Endothelial cell of umbilical vein (primary cell): ENCODE results near the gene NOX1. TPM values are rescaled to one million over a fixed set of nuclear protein-coding genes. Genes with fewer than 3 reads are reported as not detected.
A peak's percentile ranks its signal among the peaks of the same experiment; 100 is the strongest.

Experiments used
- BruUV-seq: library from RNA; stranded (reverse); fragments of 400-500 nt; replicated peaks from 2 replicates; lab custom pipeline; 2021; lab: Mats Ljungman, UMichigan
- CTCF ChIA-PET: fragments of 300-600, 350-600 bp; sonication (Branson Sonifier 250); formaldehyde crosslinking; loops from one replicate; lab custom pipeline; 2021; ENCODE audit warnings: antibody characterized with exemption, inconsistent platforms; lab: Charles Lee
- POLR2A ChIA-PET: fragments of 300-600, 350-600 bp; sonication (Branson Sonifier 250); formaldehyde crosslinking; loops from one replicate; lab custom pipeline; 2021; ENCODE audit warnings: antibody characterized with exemption, inconsistent platforms; lab: Charles Lee
- DNase-seq: peaks from one replicate; pipeline ENCODE4 v3.0.0-alpha.2; 2011; ENCODE audit warnings: low read depth, low spot score
- FAIRE-seq: peaks from 2 replicates; lab custom pipeline; 2011; peaks lifted over from hg19 to GRCh38; lab: Jason Lieb, UNC
- H2AFZ ChIP-seq: 2 replicates; pipeline ENCODE4 v1.6.0; 2012; ENCODE audit warnings: low read depth, low read length, control low read depth, inconsistent platforms
- H3K27ac ChIP-seq: 2 replicates; pipeline ENCODE4 v1.5.1; 2011; ENCODE audit warnings: low read depth, mild to moderate bottlenecking, control low read depth, low read length, moderate library complexity; ENCODE audit not compliant: insufficient read depth
- H3K27me3 ChIP-seq, 2 experiments: 2 replicates each; pipeline versions ENCODE4 v1.6.0 to v1.6.1; 2011; ENCODE audit warnings: low read length in 2 of 2, mixed read lengths in 1 of 2; ENCODE audit not compliant: control insufficient read depth in 2 of 2, insufficient read depth in 2 of 2
- H3K36me3 ChIP-seq, 2 experiments: 2 replicates in 1 of 2; 3 replicates in 1 of 2; pipeline ENCODE4 v1.5.1; 2011; ENCODE audit warnings: low read length in 2 of 2, mild to moderate bottlenecking in 1 of 2, moderate library complexity in 1 of 2; ENCODE audit not compliant: control insufficient read depth in 2 of 2, insufficient read depth in 2 of 2; ENCODE audit errors: extremely low read depth in 1 of 2
- H3K4me1 ChIP-seq: 3 replicates; pipeline ENCODE4 v1.5.1; 2011; ENCODE audit warnings: mild to moderate bottlenecking, low read length; ENCODE audit not compliant: control insufficient read depth, insufficient read depth; ENCODE audit errors: extremely low read depth
- H3K4me2 ChIP-seq: 2 replicates; pipeline ENCODE4 v1.6.1; 2011; ENCODE audit warnings: low read length, control low read depth, mixed read lengths; ENCODE audit not compliant: insufficient read depth
- H3K4me3 ChIP-seq, 3 experiments: fragments of 200-600 bp in 1 of 3; sonication (generic), shearing (Covaris generic) in 1 of 3; replicated peaks in 1 of 3; 2 replicates each; pipeline ENCODE4 v1.5.1; 2011 to 2016; ENCODE audit warnings: control low read depth in 3 of 3, low read length in 3 of 3, mild to moderate bottlenecking in 2 of 3, inconsistent platforms in 1 of 3, low read depth in 1 of 3, moderate library complexity in 1 of 3; ENCODE audit not compliant: insufficient read depth in 1 of 3
- H3K79me2 ChIP-seq: 2 replicates; pipeline ENCODE4 v1.6.0; 2012; ENCODE audit warnings: low read length, inconsistent platforms; ENCODE audit not compliant: control insufficient read depth, insufficient read depth
- H3K9ac ChIP-seq: replicated peaks from 2 replicates; pipeline ENCODE3; 2011; ENCODE audit warnings: low read length, control low read depth; ENCODE audit not compliant: insufficient read depth; ENCODE audit errors: extremely low read depth
- H3K9me1 ChIP-seq: replicated peaks from 3 replicates; pipeline ENCODE4 v1.6.0; 2011; ENCODE audit warnings: mild to moderate bottlenecking, low read length; ENCODE audit not compliant: control insufficient read depth, insufficient read depth; ENCODE audit errors: extremely low read depth
- H3K9me3 ChIP-seq: replicated peaks from 2 replicates; pipeline ENCODE4 v1.5.1; 2012; ENCODE audit warnings: low read length, inconsistent platforms; ENCODE audit not compliant: control insufficient read depth, insufficient read depth
- H4K20me1 ChIP-seq: replicated peaks from 2 replicates; pipeline ENCODE3; 2011; ENCODE audit warnings: mild to moderate bottlenecking, low read length; ENCODE audit not compliant: control insufficient read depth, insufficient read depth; ENCODE audit errors: extremely low read depth
- FOS ChIP-seq: IDR thresholded peaks from 2 replicates; pipeline ENCODE4 v1.6.1; 2011; ENCODE audit warnings: mild to moderate bottlenecking, low read length, moderate library complexity, borderline replicate concordance; ENCODE audit not compliant: insufficient read depth
- GATA2 ChIP-seq: IDR thresholded peaks from 2 replicates; pipeline ENCODE4 v1.7.0; 2011; ENCODE audit warnings: low read depth, mild to moderate bottlenecking, moderate library complexity, mixed read lengths, low read length; ENCODE audit not compliant: insufficient read length, insufficient read depth
- JUN ChIP-seq: IDR thresholded peaks from 2 replicates; pipeline ENCODE4 v1.6.1; 2011; ENCODE audit warnings: borderline replicate concordance, low read depth; ENCODE audit not compliant: insufficient read length, insufficient read depth
- MYC ChIP-seq: IDR thresholded peaks from one replicate; pipeline ENCODE4 v1.6.1; 2011; ENCODE audit warnings: mild to moderate bottlenecking, low read depth, low read length
- POLR2A ChIP-seq: IDR thresholded peaks from 2 replicates; pipeline ENCODE4 v1.6.1; 2012; ENCODE audit warnings: low read depth, mild to moderate bottlenecking, control low read depth, low read length
- POLR2AphosphoS5 ChIP-seq: IDR thresholded peaks from 2 replicates; pipeline ENCODE4 v1.6.1; 2012; ENCODE audit warnings: low read depth, mild to moderate bottlenecking, control low read depth, low read length, moderate library complexity; ENCODE audit not compliant: insufficient read depth
- dilution Hi-C: fragments of 300-500 bp; cut with MboI; formaldehyde crosslinking; loops from one replicate; pipeline ENCODE4 v1.15.0; 2019; ENCODE audit warnings: low sequenced_read_pairs; ENCODE audit not compliant: extremely low pct_ligation_motif_present
- intact Hi-C: fragments of 100-400 bp; cut with micrococcal nuclease; formaldehyde crosslinking; loops from one replicate; pipeline ENCODE4 v1.10.0; 2022
- polyA plus RNA-seq, 4 experiments: library from polyadenylated mRNA; depleted of rRNA in 3 of 4; stranded (reverse) in 3 of 4; unstranded in 1 of 4; fragments of >200 nt; gene quantifications; 2 replicates each; pipeline versions ENCODE4 v1.2.1 to v1.2.3, GENCODE V29; 2011 to 2012; ENCODE audit warnings: missing spikeins in 1 of 4
- total RNA-seq: library from RNA; stranded (reverse); gene quantifications from 2 replicates; pipeline ENCODE4 v1.2.3, GENCODE V29; 2021

Gene NOX1
- total and polyA plus RNA-seq, 2 donors (not counting 3 experiments of a cell fraction or from before 2014, with no cell fraction given): not detected

- no peak overlapping the region for H3K4me2 ChIP-seq
- POLR2A ChIA-PET: no interaction called here
- DNase-seq (no peak), FAIRE-seq (no peak)
- no peaks in the 10 kb centered on the region for H3K4me1 ChIP-seq
- CTCF ChIA-PET: no interaction called here
- H3K4me3 ChIP-seq: no peak overlapping the region
- no peaks in the 10 kb centered on the region for H4K20me1 ChIP-seq
- H3K36me3 ChIP-seq: no peaks in the 10 kb centered on the region
- H2AFZ ChIP-seq: no peak overlapping the region
- H3K9me1 ChIP-seq: no peaks in the 10 kb centered on the region
- H3K27ac ChIP-seq: no peak overlapping the region
- dilution Hi-C loops (no loop called here), intact Hi-C loops (no loop called here)
- H3K9ac ChIP-seq: no peak overlapping the region
- no peaks in the 10 kb centered on the region for H3K9me3 ChIP-seq
- H3K79me2 ChIP-seq: no peaks in the 10 kb centered on the region
- no TSS peak for BruUV-seq
- TF ChIP-seq MYC (no peak), JUN (no peak), POLR2A (no peak), FOS (no peak), POLR2AphosphoS5 (no peak), GATA2 (no peak)
- H3K27me3 ChIP-seq: no peaks in the 10 kb centered on the region
These were observed 31.5 kb upstream of the NOX1 start for GRCh38 chrX:100905620-100906019.

- intact Hi-C loops: no loop called here
- peak; percentile 12 for FAIRE-seq
- CTCF ChIA-PET: no interaction called here
These were observed 30.3 kb upstream of the NOX1 start for GRCh38 chrX:100904433-100904832.

More at GRCh38 chrX:100904433-100904832, 30.3 kb upstream of the NOX1 start:
- H3K4me3 ChIP-seq: no peak overlapping the region
- H3K9ac ChIP-seq: no peak overlapping the region
- no peaks in the 10 kb centered on the region for H3K4me1 ChIP-seq
- H3K9me3 ChIP-seq: no peaks in the 10 kb centered on the region
- H3K79me2 ChIP-seq: no peaks in the 10 kb centered on the region
- H2AFZ ChIP-seq: no peak overlapping the region
- no peaks in the 10 kb centered on the region for H3K9me1 ChIP-seq
- no peaks in the 10 kb centered on the region for H3K36me3 ChIP-seq
- H4K20me1 ChIP-seq: no peaks in the 10 kb centered on the region
- no TSS peak for BruUV-seq
- H3K4me2 ChIP-seq: no peak overlapping the region
- DNase-seq: no peak
- no peak for TF ChIP-seq JUN
- no peak for TF ChIP-seq POLR2A
- H3K27me3 ChIP-seq: no peaks in the 10 kb centered on the region
- H3K27ac ChIP-seq: no peak overlapping the region
- POLR2A ChIA-PET: no interaction called here
- dilution Hi-C loops: no loop called here
